SU-DHL-6 (cell line): ENCODE results near the gene CLNK.

Experiments
- EZH2phosphoT487 ChIP-seq: fragments of 200-600 bp; sonication (generic), shearing (Covaris generic); conservative IDR thresholded peaks from 2 replicates; pipeline ENCODE4 v1.6.1; 2018; ENCODE audit warnings: mild to moderate bottlenecking, antibody characterized with exemption, low read length, moderate library complexity, mixed read lengths
- TF ChIP-seq, protein P1 (sequence below): fragments of 200-600 bp; sonication (generic); IDR thresholded peaks from one replicate; pipeline ENCODE4 v1.5.1; 2017; ENCODE audit warnings: antibody characterized with exemption, mild to moderate bottlenecking, low read length, moderate library complexity; ENCODE audit not compliant: insufficient read depth, poor library complexity, severe bottlenecking

DNA sequence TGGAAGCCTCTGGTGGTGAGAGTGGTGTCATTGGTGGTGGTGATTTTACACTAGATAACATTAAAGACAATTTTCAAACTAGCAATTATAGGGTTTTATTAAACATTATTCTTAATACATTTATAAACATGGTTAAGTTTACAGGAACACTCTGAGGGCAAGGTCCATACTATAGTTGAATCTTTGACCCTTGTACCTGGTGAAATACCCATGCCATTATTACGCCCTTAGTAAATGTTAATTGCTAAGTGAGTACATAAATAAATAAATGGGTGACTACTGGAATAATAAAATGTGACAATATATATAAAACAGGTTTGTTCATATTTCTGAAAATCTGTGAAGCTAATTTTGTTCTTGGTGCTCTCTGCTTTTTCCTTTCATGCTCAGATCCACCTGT lies 13.6 kb upstream of the CLNK start:
- TF ChIP-seq EZH2phosphoT487, result no peak
- TF ChIP-seq, protein P1, sequence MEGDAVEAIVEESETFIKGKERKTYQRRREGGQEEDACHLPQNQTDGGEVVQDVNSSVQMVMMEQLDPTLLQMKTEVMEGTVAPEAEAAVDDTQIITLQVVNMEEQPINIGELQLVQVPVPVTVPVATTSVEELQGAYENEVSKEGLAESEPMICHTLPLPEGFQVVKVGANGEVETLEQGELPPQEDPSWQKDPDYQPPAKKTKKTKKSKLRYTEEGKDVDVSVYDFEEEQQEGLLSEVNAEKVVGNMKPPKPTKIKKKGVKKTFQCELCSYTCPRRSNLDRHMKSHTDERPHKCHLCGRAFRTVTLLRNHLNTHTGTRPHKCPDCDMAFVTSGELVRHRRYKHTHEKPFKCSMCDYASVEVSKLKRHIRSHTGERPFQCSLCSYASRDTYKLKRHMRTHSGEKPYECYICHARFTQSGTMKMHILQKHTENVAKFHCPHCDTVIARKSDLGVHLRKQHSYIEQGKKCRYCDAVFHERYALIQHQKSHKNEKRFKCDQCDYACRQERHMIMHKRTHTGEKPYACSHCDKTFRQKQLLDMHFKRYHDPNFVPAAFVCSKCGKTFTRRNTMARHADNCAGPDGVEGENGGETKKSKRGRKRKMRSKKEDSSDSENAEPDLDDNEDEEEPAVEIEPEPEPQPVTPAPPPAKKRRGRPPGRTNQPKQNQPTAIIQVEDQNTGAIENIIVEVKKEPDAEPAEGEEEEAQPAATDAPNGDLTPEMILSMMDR, result no peak
